ENCODE measurements around the gene SIT1. TPM values are rescaled to one million over a fixed set of nuclear protein-coding genes. Genes with fewer than 3 reads are reported as not detected.
A peak's percentile ranks its signal among the peaks of the same experiment; 100 is the strongest.
"Not testable (repeated sequence)": the region's sequence is repeated elsewhere in the genome, so short reads cannot be mapped to it uniquely, and the experiment has no call there.

The SIT1 gene
- total RNA-seq, 1 donor from 2014 or later: 90.5 TPM

DNA sequence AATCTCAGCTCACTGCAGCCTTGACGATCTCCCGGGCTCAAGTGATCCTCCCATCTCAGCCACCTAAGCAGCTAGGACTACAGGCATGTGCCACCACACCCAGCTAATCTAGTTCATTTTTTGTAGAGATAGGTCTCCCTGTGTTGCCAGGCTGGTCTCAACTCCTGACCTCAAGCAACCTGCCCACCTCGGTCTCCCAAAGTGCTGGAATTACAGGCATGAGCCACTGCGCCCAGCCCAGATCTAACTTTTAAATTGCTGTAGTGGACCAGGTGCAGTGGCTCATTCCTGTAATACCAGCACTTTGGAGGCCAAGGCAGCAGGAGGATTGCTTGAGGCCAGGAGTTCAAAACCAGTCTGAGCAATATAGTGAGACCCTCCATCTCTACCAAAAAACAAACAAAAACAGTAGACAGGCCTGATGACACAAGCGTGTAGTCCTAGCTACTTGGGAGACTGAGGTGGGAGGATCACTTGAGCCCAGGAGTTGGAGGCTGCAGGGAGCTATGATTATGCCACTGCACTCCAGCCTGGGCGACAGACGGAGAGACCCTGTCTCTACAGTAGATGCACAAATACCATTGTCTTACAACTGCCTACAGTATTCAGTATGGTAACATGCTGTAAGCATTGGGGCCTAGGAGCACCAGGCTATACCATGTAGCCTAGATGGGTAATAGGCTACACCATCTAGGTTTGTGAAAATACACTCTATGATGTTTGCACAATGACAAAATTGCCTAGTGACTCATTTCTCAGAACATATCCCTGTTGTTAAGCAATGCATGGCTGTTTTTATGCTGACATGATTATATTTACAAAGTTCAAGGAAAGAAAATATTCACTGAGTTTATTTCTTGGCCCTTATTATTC is 1.5 kb upstream of the SIT1 start:
- intact Hi-C loops (cut with micrococcal nuclease): no loop called here
- H3K4me3 Mint-ChIP-seq: peak overlapping the region; percentile 88

DNA sequence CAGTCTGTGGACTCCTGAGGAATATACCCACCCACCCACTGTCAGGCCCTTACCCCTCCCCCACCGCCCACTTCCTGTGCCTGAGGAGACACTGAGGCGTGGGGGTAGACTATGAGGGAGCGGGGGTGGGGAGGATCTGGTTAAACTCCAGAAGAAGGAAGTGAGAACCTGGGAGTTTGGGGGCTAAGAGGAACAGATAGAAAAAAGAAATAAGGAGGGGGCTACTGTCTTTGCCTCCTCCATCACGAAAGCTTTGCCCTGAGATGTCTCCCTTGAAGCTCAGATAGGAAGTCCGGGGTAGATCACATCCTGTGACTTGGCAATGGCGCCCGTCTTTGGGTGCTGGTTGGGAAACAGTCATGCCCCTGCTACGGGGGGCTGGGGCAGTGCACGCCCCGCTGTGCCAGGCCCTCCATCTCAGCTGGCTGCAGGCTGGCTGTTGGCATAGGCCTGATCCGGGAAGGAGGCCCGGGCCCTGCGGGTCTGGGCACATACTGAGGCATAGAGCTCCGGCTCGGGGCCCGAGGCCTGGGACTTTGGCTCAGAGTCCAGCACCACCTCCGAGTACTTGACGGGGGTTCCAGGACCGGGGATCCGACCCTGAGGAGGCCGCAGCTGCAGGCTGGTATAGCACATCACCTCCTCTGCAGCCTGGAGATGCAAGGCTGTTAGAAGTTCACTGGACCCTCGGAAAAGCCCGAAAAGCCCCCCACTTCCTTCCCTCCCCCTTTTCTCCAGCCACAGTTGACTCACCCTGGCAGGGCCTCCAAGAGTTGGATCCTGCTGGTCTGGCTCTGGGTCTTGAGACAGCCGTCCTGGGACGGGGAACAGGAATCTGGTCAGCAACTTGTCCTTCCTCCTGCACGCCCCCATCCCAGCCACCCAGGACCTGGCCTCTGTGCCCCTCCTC is 1.0 kb downstream of the SIT1 start:
- no peak for DNase-seq (ENCODE audit: low spot score)
- intact Hi-C loops (cut with micrococcal nuclease): loop anchor here (1.0 to 5.0 kb wide), 3 partner anchors 8 to 662 kb away; partner anchors contain the start of genes DNAJB5 and VCP
- H3K4me3 Mint-ChIP-seq: peak overlapping the region; percentile 88
- peaks cover 8% of the 10 kb centered on the region for H3K36me3 Mint-ChIP-seq (ENCODE audit: low read depth)
- peak overlapping the region; percentile 89 for H3K27ac Mint-ChIP-seq
- peaks cover 1% of the 10 kb centered on the region for H3K27me3 Mint-ChIP-seq (ENCODE audit: insufficient read depth)
- H3K9me3 Mint-ChIP-seq: no peaks in the 10 kb centered on the region
- H3K4me1 Mint-ChIP-seq (ENCODE audit: low read depth): peaks cover 50% of the 10 kb centered on the region

More for the DNA sequence above, 1.5 kb upstream of the SIT1 start:
- H3K36me3 Mint-ChIP-seq (ENCODE audit: low read depth): peaks cover 8% of the 10 kb centered on the region
- H3K4me1 Mint-ChIP-seq (ENCODE audit: low read depth): peaks cover 54% of the 10 kb centered on the region
- no peak for DNase-seq (ENCODE audit: low spot score)
- no peaks in the 10 kb centered on the region for H3K9me3 Mint-ChIP-seq
- H3K27ac Mint-ChIP-seq: peak overlapping the region; percentile 42
- H3K27me3 Mint-ChIP-seq (ENCODE audit: insufficient read depth): no peaks in the 10 kb centered on the region

DNA sequence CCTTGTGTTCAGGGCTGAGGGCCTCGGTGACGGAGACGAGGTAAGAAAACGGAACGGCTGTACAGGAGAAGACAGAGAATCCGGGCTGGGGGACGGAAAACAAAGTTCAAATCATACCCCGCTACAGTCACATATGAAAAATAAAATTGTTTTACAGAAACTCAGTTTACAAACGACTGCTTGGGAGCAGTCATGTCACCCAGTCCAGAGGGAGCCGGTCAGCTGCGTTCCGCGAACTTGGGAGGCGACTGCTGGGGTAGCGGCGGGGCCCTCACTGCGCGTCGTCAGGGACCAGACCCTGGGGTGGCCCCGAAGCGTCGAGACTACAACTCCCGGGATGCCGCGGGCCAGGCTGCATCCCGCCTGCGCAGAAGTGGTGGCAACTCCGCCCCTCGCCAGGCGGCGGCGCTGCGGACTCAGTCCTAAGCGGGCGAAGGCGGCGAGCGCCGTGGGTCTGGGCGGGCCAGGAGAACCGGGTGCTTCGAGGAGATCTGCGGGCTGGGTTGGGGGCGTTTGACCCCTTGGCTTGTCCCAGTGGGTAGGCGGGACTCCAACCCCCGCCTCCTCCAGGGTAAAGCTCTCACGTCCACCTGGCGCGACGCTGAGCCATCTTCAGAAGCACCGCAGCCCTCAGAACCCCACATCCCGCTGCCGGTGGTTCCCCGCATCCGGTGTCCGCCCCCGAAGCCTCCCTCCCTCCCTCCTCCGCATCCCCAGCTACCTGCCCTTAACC is 4.0 kb downstream of the SIT1 start:
- intact Hi-C loops (cut with micrococcal nuclease): loop anchor here (1.0 to 5.0 kb wide), 11 partner anchors 7 to 659 kb away; partner anchors contain the start of genes ARHGEF39, CREB3, DNAJB5 and FAM221B
- Mint-ChIP-seq H3K36me3 (ENCODE audit: low read depth) (peaks cover 20% of the 10 kb centered on the region), H3K9me3 (no peaks in the 10 kb centered on the region), H3K4me3 (peak overlapping the region; percentile 92), H3K27me3 (ENCODE audit: insufficient read depth) (peaks cover 1% of the 10 kb centered on the region), H3K4me1 (ENCODE audit: low read depth) (peaks cover 49% of the 10 kb centered on the region), H3K27ac (peak overlapping the region; percentile 93)
- DNase-seq (ENCODE audit: low spot score): peak; percentile 91

DNA sequence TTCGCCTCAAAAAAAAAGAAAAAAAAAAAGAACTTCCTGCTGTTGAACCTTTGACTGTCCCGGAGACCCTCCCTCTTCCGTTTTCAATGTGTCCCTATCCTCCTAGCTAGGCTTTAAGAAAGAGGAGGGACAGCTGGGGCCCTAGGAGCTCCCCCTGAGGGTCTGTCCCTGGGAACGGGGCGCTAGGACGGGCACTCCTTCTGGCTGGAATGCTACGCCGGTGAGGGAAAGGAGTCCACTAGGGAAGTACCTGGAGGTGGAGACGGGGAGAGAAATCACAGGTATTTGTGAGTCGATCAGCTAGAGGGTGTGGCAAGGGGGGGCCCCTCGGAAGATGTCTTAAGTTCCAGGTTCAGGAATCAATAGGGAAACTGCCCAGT is 4.6 kb downstream of the SIT1 start:
- H3K4me1 Mint-ChIP-seq (ENCODE audit: low read depth): peaks cover 50% of the 10 kb centered on the region
- intact Hi-C loops (cut with micrococcal nuclease): loop anchor here (1.0 to 5.0 kb wide), 10 partner anchors 19 to 659 kb away; partner anchors contain the start of genes ARHGEF39, CREB3, DNAJB5 and FAM221B
- no peaks in the 10 kb centered on the region for H3K9me3 Mint-ChIP-seq
- peak overlapping the region; percentile 93 for H3K27ac Mint-ChIP-seq
- no peak for DNase-seq (ENCODE audit: low spot score)
- H3K36me3 Mint-ChIP-seq (ENCODE audit: low read depth): peaks cover 25% of the 10 kb centered on the region
- H3K4me3 Mint-ChIP-seq: peak overlapping the region; percentile 92
- H3K27me3 Mint-ChIP-seq (ENCODE audit: insufficient read depth): peaks cover 1% of the 10 kb centered on the region

DNA sequence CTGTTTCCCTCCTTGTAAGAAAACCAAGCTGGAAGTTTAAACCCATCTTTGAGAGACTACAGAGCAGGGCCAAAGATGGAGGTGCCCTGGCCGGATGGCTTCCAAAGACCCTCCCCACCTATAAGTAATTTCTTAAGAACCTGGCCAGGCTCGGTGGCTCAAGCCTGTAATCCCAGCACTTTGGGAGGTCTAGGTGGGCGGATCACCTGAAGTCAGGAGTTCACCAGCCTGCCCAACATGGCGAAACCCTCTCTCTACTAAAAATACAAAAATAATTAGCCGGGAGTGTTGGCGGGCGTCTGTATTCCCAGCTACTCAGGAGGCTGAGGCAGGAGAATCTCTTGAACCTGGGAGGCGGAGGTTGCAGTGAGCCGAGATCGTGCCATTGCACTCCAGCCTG is 5.0 kb downstream of the SIT1 start:
- Mint-ChIP-seq H3K36me3 (ENCODE audit: low read depth) (peaks cover 30% of the 10 kb centered on the region), H3K4me3 (peak overlapping the region; percentile 92), H3K27ac (peak overlapping the region; percentile 93), H3K4me1 (ENCODE audit: low read depth) (peaks cover 50% of the 10 kb centered on the region)
- not testable (repeated sequence) for DNase-seq (ENCODE audit: low spot score); H3K9me3 Mint-ChIP-seq; H3K27me3 Mint-ChIP-seq (ENCODE audit: insufficient read depth)
- intact Hi-C loops (cut with micrococcal nuclease): loop anchor here (1.0 to 5.0 kb wide), 10 partner anchors 19 to 658 kb away; partner anchors contain the start of genes ARHGEF39, CREB3, DNAJB5 and FAM221B

DNA sequence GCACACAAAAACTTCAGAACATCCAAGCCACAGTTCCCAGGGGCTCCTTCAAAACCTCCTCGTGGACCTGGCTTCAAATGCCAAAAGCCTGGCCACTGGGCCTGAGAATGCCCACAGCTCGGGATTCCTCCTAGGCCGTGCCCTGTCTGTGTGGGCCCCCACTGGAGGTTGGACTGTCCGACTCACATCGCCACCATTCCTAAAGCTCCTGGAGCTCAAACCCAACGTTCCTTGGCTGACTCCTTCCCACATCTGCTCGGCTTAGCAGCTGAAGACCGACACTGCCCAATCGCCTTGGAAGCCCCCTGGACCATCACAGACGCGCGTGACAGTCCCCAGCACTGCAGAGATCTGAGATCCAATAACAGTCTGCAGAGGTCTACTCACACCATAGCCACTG is 7.7 kb downstream of the SIT1 start:
- Mint-ChIP-seq H3K4me1 (ENCODE audit: low read depth) (peaks cover 54% of the 10 kb centered on the region), H3K9me3 (peaks cover 6% of the 10 kb centered on the region), H3K4me3 (no peak overlapping the region), H3K27me3 (ENCODE audit: insufficient read depth) (peaks cover 1% of the 10 kb centered on the region), H3K27ac (no peak overlapping the region), H3K36me3 (ENCODE audit: low read depth) (peaks cover 33% of the 10 kb centered on the region)
- DNase-seq (ENCODE audit: low spot score): no peak
- intact Hi-C loops (cut with micrococcal nuclease): no loop called here

DNA sequence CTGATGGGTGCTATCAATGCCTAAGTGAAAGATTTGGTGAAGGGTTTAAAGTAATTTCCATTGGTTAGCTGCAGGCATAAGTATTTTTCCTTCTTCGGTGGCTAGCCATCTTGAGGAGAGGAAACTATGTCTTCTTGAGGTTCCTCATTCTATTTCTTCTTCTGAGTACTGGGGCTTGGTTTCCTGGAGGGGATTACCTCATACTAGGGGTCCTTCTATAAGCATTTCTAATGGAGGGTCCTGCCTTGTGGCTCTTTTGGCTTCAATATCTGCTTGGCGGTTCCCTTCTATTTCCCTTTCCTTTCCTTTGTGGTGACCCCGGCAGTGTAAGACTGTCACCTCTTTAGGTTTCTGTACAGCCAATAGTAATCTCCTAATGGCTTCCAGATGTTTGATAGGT is 9.3 kb downstream of the SIT1 start:
- intact Hi-C loops (cut with micrococcal nuclease); DNase-seq (ENCODE audit: low spot score); H3K9me3 Mint-ChIP-seq; H3K4me3 Mint-ChIP-seq; H3K27ac Mint-ChIP-seq; H3K27me3 Mint-ChIP-seq (ENCODE audit: insufficient read depth): not testable (repeated sequence)
- H3K4me1 Mint-ChIP-seq (ENCODE audit: low read depth): peaks cover 58% of the 10 kb centered on the region
- H3K36me3 Mint-ChIP-seq (ENCODE audit: low read depth): peaks cover 33% of the 10 kb centered on the region

DNA sequence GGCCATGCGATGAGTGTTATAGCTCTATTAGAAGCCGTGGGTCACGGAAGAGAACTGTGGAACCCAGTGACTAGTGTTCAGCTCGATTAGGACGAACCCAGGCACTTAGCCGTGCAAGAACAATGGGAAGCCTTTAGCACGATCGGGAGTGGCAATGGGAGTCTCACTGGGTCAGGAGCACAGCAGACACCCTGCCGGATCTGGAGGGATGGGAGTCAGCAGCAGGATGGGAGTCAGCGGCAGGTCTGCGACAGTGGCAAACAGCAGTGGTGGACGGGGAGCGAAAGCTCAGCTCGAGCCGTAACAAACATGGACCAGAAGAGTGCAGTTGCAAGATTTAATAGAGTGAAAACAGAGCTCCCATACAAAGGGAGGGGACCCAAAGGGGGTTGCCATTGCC is 10.3 kb downstream of the SIT1 start:
- Mint-ChIP-seq H3K4me1 (ENCODE audit: low read depth) (peaks cover 62% of the 10 kb centered on the region), H3K36me3 (ENCODE audit: low read depth) (peaks cover 33% of the 10 kb centered on the region)
- H3K9me3 Mint-ChIP-seq; H3K27me3 Mint-ChIP-seq (ENCODE audit: insufficient read depth); intact Hi-C loops (cut with micrococcal nuclease); DNase-seq (ENCODE audit: low spot score); H3K27ac Mint-ChIP-seq; H3K4me3 Mint-ChIP-seq: not testable (repeated sequence)

DNA sequence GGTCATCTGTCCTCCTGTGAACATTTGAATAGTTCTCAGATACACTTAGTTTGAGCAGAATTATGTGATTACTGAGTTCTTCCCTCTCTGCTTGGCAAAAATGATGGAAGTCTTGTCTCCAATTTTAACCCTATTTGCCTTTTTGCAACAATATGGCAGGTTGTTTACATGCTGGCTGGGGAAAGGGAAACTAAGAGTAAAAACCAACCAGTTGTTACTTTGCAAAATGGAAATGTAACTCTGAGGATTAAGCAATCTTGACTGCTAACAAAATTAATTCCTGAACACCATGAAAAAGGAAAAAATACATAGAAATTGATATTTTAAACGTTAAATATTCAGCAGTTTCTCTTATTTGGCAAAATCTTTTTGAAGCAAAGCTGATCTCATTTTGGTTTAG is 11.1 kb downstream of the SIT1 start:
- peak overlapping the region; percentile 52 for H3K4me3 Mint-ChIP-seq
- intact Hi-C loops (cut with micrococcal nuclease): loop anchor here (1.0 kb wide), 1 partner anchor 8 kb away; no protein-coding TSS in a partner anchor
- no peak for DNase-seq (ENCODE audit: low spot score)
- H3K36me3 Mint-ChIP-seq (ENCODE audit: low read depth): peaks cover 33% of the 10 kb centered on the region
- H3K27me3 Mint-ChIP-seq (ENCODE audit: insufficient read depth): no peaks in the 10 kb centered on the region
- H3K9me3 Mint-ChIP-seq: peaks cover 6% of the 10 kb centered on the region
- peak overlapping the region; percentile 88 for H3K27ac Mint-ChIP-seq
- H3K4me1 Mint-ChIP-seq (ENCODE audit: low read depth): peaks cover 68% of the 10 kb centered on the region

DNA sequence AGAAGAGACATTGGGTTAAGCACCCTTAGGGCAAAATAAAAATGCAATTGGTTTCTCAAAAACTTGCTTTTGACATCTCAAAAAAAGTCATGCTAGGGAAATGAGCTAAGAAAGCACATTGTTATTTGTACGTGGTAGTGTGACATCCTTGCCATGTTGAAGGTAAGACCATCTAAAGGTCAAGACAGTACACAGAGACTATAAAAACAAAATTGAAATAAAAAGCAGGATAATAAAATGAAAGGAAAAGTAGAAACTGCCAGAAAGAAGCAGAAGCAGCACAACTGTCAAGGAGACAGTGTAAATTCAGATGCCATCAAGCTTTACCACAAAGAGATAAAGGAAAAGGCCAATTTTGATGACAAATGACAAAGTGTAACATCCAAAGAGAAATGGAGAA is 11.5 kb downstream of the SIT1 start:
- not testable (repeated sequence) for H3K27me3 Mint-ChIP-seq (ENCODE audit: insufficient read depth); H3K9me3 Mint-ChIP-seq; DNase-seq (ENCODE audit: low spot score)
- intact Hi-C loops (cut with micrococcal nuclease): loop anchor here (1.0 kb wide), 1 partner anchor 8 kb away; no protein-coding TSS in a partner anchor
- Mint-ChIP-seq H3K4me3 (peak overlapping the region; percentile 52), H3K36me3 (ENCODE audit: low read depth) (peaks cover 29% of the 10 kb centered on the region), H3K4me1 (ENCODE audit: low read depth) (peaks cover 66% of the 10 kb centered on the region), H3K27ac (peak overlapping the region; percentile 88)

DNA sequence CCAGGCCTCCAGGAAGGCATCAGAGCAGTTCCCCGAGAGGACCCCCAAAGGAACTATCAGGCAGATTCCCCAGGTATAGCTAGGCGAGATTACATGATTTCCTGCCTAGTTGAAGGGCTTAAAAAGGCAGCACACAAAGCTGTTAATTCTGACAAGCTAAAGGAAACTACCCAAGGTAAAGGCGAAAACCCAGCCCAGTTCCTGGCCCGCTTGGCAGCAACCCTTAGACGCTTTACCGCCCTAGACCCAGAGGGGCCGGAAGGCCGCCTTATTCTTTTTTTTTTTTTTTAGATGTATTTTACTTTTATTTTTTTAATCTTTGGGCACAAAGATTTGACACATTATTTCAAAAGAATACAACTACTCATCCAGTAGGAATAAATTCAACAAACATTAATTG is 12.0 kb downstream of the SIT1 start:
- intact Hi-C loops (cut with micrococcal nuclease): loop anchor here (1.0 kb wide), 1 partner anchor 9 kb away; no protein-coding TSS in a partner anchor
- peak overlapping the region; percentile 53 for H3K27ac Mint-ChIP-seq
- peaks cover 66% of the 10 kb centered on the region for H3K4me1 Mint-ChIP-seq (ENCODE audit: low read depth)
- H3K9me3 Mint-ChIP-seq; H3K27me3 Mint-ChIP-seq (ENCODE audit: insufficient read depth); DNase-seq (ENCODE audit: low spot score); H3K4me3 Mint-ChIP-seq: not testable (repeated sequence)
- H3K36me3 Mint-ChIP-seq (ENCODE audit: low read depth): peaks cover 28% of the 10 kb centered on the region

DNA sequence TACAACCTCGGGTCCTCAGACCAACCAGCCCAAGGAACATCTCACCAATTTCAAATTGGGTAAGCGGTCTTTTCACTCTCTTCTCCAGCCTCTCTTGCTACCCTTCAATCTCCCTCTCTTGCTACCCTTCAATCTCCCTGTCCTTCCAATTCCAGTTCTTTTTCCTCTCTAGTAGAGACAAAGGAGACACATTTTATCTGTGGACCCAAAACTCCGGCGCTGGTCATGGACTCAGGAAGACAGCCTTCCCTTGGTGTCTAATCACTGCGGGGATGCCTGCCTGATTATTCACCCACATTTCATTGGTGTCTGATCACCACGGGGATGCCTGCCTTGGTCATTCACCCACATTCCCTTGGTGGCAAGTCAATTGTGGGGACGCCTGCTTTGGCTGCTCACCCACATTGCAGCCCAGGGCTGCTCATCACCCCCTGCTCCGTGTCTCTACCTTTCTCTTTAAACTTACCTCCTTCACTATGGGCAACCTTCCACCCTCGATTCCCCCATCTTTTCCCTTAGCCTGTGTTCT is 13.2 kb downstream of the SIT1 start:
- Mint-ChIP-seq H3K36me3 (ENCODE audit: low read depth) (peaks cover 22% of the 10 kb centered on the region), H3K4me1 (ENCODE audit: low read depth) (peaks cover 66% of the 10 kb centered on the region), H3K27ac (peak overlapping the region; percentile 72)
- H3K4me3 Mint-ChIP-seq; H3K9me3 Mint-ChIP-seq; DNase-seq (ENCODE audit: low spot score); H3K27me3 Mint-ChIP-seq (ENCODE audit: insufficient read depth); intact Hi-C loops (cut with micrococcal nuclease): not testable (repeated sequence)

Measured in activated T-helper 1 cell treated with anti-CD3 and anti-CD28 coated beads, Interleukin-12 subunit alpha, Interleukin-12 subunit beta, Interleukin-2, Interleukin-4 antibody, amounts not matched to agents 30 ng/mL and 10 ng/mL and 1 ng/mL, durations not matched to agents 14 hours and 24 hours and 36 hours (primary cell).